Fibroblast of skin of scalp (primary cell): ENCODE results near the gene SLC17A2.
A peak's percentile ranks its signal among the peaks of the same experiment; 100 is the strongest.

ENCODE experiments used
- DNase-seq: peaks from one replicate; pipeline ENCODE4 v3.0.0-alpha.2; 2013

The SLC17A2 gene

GRCh38 chr6:25918083-25918683 is 12.3 kb downstream of the SLC17A2 start:
- DNase-seq = no peak

DNA sequence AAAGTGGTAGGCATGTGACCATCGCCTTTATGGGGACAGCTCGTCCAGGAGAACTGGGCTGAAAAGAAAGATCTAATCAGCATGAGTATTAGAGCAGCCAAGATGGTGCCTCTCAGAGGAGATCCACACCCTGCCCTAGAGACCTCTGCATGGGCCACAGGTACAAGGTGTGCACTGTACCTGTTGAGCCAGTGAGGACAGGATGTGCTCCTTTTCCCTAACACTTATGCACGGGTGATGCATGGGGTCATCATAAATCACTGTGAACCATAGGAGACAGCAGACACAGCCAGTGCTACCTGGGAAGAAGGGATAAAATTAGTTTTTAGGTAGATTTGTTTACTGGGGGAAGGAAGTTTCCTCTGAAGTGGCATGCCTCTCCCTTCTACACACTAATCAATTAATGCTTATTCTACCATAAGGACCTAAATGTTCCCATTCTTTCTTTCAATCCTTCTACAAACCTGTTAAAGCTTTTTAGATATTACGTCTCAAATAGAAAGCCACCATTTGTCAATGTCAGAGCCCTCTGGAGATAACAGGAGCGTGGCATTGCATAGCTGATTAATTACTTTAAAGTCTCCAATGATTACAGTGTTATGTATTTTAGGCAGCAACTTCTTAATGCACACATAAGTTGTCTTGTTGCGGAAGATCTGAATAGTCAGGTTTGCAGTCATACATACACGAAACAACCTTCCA is 13.6 kb downstream of the SLC17A2 start:
- no peak for DNase-seq

- no peak for DNase-seq
Measured at GRCh38 chr6:25916330-25916729, 14.2 kb downstream of the SLC17A2 start.

- DNase-seq = no peak
Measured at GRCh38 chr6:25913741-25914140, 16.8 kb downstream of the SLC17A2 start.

- no peak for DNase-seq
Measured at GRCh38 chr6:25911351-25911750, 19.1 kb downstream of the SLC17A2 start.

GRCh38 chr6:25907475-25908014 is 22.9 kb downstream of the SLC17A2 start:
- no peak for DNase-seq

GRCh38 chr6:25903467-25904099 is 26.9 kb downstream of the SLC17A2 start:
- no peak for DNase-seq

- no peak for DNase-seq
Measured at GRCh38 chr6:25902071-25902470, 28.4 kb downstream of the SLC17A2 start.

DNA sequence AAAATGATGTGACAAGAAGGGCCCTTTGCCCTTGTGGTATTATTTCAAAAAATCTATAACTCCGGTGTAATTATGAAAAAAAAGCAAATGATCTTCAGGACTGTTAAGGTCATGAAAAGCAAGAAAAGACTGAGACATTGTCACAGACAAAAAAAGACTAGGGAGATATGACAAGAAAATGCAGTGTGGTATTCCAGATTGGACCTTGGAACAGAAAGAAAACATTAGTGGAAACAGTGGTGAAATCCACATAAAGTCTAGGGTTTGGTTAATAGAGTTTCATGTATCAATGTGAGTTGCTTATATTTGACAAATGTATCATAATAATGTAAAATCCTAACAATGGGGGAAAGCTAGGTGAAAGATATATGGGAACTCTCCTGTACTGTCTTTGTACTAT is 29.6 kb downstream of the SLC17A2 start:
- DNase-seq = no peak

DNA sequence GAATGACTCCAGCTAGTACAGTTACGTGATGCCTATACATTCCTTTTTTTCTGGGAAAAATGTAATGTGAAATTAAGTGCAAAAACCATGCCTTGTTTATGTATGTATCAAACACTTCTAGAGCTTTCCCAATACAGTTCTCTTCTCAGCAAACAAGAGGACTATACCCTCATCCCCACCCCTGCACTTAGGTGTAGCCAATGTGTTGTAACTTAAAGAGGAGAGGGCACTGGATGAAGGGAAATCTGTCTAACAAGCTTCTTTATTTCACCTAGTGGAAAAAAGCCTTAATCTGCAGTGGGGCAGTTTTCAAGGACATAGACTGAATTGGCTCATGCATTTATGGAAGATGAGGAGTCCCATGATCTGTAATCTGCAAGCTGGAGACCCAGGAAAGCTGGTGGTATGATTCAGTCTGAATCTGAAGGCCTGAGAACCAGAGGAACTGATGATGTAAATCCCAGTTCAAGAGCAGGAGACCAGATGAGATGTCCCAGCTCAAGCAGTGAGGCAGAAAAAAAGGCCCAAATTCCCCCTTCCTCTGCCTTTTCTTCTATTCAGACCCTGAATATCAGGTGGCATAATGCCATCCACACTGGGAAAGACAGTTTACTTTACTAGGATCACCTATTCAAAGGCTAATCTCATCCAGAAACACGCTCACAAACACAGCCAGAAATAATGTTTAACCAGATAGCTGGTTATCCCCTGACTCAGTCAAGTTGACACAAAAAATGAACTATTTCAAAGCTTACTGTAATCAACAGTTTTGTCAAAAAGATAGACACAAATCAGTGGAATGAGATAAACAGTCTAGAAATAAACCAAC is 30.7 kb downstream of the SLC17A2 start:
- no peak for DNase-seq

DNA sequence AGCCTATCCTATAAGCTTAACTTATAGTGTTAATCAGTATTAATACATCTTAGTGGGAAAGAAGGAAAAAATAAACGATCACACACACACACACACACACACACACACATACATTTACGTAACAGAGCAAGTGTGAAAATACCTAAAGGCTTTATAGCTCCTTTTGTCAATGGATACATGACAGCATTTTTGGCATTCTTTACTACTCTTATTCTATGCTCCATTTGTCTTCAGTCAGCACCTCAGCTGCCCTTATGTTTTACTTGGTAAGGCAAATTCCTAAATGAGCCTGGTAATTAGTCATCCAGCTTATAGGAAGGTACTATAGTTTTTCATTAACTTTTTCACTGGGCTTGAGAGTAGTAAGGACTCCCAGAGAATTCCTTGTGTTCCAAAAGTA is 31.4 kb downstream of the SLC17A2 start:
- DNase-seq = no peak

DNA sequence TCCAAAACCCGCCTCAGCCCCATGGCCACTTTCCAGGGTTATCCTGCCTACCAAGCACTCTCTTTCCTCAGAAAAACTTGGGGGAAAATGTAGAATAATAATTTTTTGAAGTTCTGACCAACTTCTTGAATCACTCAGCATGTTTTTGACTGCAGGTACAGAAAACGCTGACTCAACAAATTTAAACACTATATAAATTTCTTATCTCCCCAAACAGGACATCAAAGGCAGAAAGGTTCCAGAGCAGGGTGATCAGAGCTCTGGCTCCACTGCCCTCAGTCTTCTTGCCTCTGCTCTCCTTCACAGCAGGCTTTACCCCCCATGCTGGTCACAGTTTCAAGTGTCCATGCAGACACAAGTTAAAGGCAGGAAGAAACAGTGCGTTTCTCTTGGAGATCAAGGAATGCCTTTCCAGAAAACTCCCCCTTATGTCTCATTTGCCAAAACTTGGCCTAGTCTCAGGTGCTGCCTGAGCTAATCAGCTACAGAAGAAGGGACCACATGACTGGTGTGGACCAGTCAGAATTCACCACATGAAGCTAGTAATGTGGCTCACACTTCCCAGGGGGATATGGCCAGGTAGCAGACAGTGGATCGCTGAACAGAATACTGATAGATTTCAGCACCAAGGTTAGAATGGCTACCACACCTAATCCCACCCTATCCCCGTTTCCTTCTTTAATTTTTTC is 32.1 kb downstream of the SLC17A2 start:
- DNase-seq = no peak

- DNase-seq = no peak
Measured at GRCh38 chr6:25896252-25896651, 34.2 kb downstream of the SLC17A2 start.

- DNase-seq = no peak
Measured at GRCh38 chr6:25895771-25896170, 34.7 kb downstream of the SLC17A2 start.

DNA sequence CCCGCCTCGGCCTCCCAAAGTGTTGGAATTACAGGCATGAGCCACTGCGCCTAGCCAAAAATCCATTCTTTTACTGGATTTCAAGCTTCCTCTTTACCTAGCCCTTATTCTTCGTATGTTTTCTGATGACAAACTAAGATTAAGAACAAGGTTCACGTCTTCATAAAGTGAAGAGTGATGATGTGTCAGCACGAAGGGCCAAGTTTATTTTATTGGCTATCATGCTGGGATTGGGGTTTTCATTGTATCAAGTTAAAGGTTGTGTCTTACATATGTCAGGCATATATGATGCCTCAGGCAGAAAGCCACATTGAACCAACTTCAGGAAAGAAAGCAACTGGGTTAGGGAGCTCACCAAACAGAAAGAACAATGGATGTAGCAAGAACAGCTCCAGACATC is 36.7 kb downstream of the SLC17A2 start:
- DNase-seq = no peak

GRCh38 chr6:25892877-25893276 is 37.6 kb downstream of the SLC17A2 start:
- DNase-seq = no peak

GRCh38 chr6:25889877-25890853 is 40.3 kb downstream of the SLC17A2 start:
- DNase-seq = peak; percentile 34

- no peak for DNase-seq
Measured at GRCh38 chr6:25888626-25889025, 41.9 kb downstream of the SLC17A2 start.

- no peak for DNase-seq
Measured at GRCh38 chr6:25886066-25886465, 44.4 kb downstream of the SLC17A2 start.

DNA sequence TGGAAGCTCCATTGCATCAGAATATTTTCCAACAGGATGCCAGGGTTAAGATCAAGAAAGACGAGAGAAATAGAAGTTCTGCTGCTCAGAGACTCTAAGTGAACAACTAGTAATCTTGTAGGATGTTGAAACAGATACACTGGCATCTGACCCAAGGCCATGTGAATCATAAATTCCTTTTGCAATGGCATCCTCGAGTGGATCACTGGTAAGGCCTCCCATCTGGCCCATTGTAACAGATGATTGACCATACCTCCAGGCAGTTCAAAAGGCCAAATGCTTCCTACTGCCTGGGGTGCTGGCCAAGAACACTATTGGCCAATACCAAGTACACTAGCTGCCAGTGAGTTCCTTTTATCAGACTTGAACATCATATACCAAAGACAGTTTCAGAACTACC is 46.5 kb downstream of the SLC17A2 start:
- DNase-seq = no peak

- peak; percentile 1 for DNase-seq
Measured at GRCh38 chr6:25883536-25883935, 47.0 kb downstream of the SLC17A2 start.
